Gastroesophageal sphincter (tissue), 4 donors: ENCODE results near the gene DSEL. TPM values are rescaled to one million over a fixed set of nuclear protein-coding genes. Genes with fewer than 3 reads are reported as not detected.

ENCODE experiments used
- ATAC-seq: fragments of 150-250 bp; one replicate; pipeline ENCODE4 v1.9.1; 2016; ENCODE audit warnings: mild to moderate bottlenecking, moderate library complexity
- H3K27ac ChIP-seq, 4 donors: fragments of 200-600 bp; sonication (generic) in 3 of 4; 1 replicate in 3 of 4; 2 replicates in 1 of 4; pipeline ENCODE4 v1.5.1; 2016 to 2019
- H3K27me3 ChIP-seq: fragments of 200-600 bp; sonication (generic); one replicate; pipeline ENCODE4 v1.5.1; 2019
- H3K36me3 ChIP-seq, 2 donors: fragments of 200-600 bp; sonication (generic); one replicate each; pipeline ENCODE4 v1.5.1; 2019; ENCODE audit warnings: control low read depth in 1 of 2
- H3K4me1 ChIP-seq, 3 donors: fragments of 200-600 bp; sonication (generic); 1 replicate in 2 of 3; 2 replicates in 1 of 3; pipeline ENCODE4 v1.5.1; 2016 to 2019; ENCODE audit warnings: control low read depth in 2 of 3
- H3K4me3 ChIP-seq, 2 donors: fragments of 200-600 bp; sonication (generic); one replicate each; pipeline ENCODE4 v1.5.1; 2019; ENCODE audit warnings: mild to moderate bottlenecking in 1 of 2, moderate library complexity in 1 of 2
- H3K9me3 ChIP-seq, 3 donors: fragments of 200-600 bp; sonication (generic); one replicate each; pipeline ENCODE4 v1.5.1; 2017 to 2019; ENCODE audit warnings: control low read depth in 2 of 3
- CTCF ChIP-seq, 4 experiments: fragments of 200-600 bp in 2 of 4; fragments of 450-650 bp in 2 of 4; sonication (generic) in 1 of 4; IDR thresholded peaks; one replicate each; pipeline ENCODE4 v1.5.1; 2017 to 2019; ENCODE audit warnings: antibody characterized with exemption in 4 of 4, mild to moderate bottlenecking in 2 of 4, moderate library complexity in 2 of 4
- EP300 ChIP-seq: sonication (generic); formaldehyde crosslinking; IDR thresholded peaks from one replicate; pipeline ENCODE4 v1.6.1; 2017; ENCODE audit warnings: antibody characterized with exemption, mild to moderate bottlenecking
- POLR2A ChIP-seq, 2 donors: fragments of 450-650 bp; IDR thresholded peaks; one replicate each; pipeline ENCODE4 v1.6.1; 2017; ENCODE audit warnings: antibody characterized with exemption in 2 of 2, mild to moderate bottlenecking in 2 of 2, moderate library complexity in 1 of 2
- POLR2AphosphoS5 ChIP-seq: sonication (generic); formaldehyde crosslinking; IDR thresholded peaks from one replicate; pipeline ENCODE4 v1.6.1; 2017; ENCODE audit warnings: antibody characterized with exemption
- WGBS, 2 donors: methylation state at CpG; one replicate each; pipeline ENCODE4 v1.1.5; 2018; ENCODE audit warnings: low coverage in 1 of 2; 5-methylcytosine and 5-hydroxymethylcytosine counted together
- total RNA-seq, 4 donors: library from RNA; depleted of rRNA; stranded (reverse); fragments of >200 nt; gene quantifications; one replicate each; pipeline ENCODE4 v1.1.0, GENCODE V29; 2016

Gene DSEL
- total RNA-seq, 4 donors from 2014 or later = 8.9 to 10.9 (median 9.7) TPM

GRCh38 chr18:67514465-67514864 is 2.1 kb downstream of the DSEL start:
- ATAC-seq = no peak

GRCh38 chr18:67513280-67513679 is 3.2 kb downstream of the DSEL start:
- no peak overlapping the region for H3K4me3 ChIP-seq

More at GRCh38 chr18:67514465-67514864, 2.1 kb downstream of the DSEL start:
- peaks cover 0 to 24% (median 9%) of the 10 kb centered on the region in 3 donors for H3K4me1 ChIP-seq
- no peaks in the 10 kb centered on the region for H3K9me3 ChIP-seq
- TF ChIP-seq POLR2A (IDR thresholded peaks at IDR 0.05) (no peak), CTCF (IDR thresholded peaks at IDR 0.05) (no peak), POLR2AphosphoS5 (no peak), EP300 (no peak)
- peaks cover 0 to 5% of the 10 kb centered on the region in 2 donors for H3K36me3 ChIP-seq
- no peaks in the 10 kb centered on the region for H3K27me3 ChIP-seq
- no peak overlapping the region for H3K4me3 ChIP-seq
- H3K27ac ChIP-seq = no peak overlapping the region
- WGBS, 2 donors = 71 to 72% methylated on average over 3 of the region's 3 CpGs

GRCh38 chr18:67511840-67512239 is 4.7 kb downstream of the DSEL start:
- peaks cover 0 to 5% of the 10 kb centered on the region in 2 donors for H3K36me3 ChIP-seq
- TF ChIP-seq POLR2AphosphoS5 (no peak), EP300 (no peak), CTCF (IDR thresholded peaks at IDR 0.05) (no peak), POLR2A (IDR thresholded peaks at IDR 0.05) (no peak)
- no peak overlapping the region for H3K27ac ChIP-seq
- H3K4me3 ChIP-seq = no peak overlapping the region
- H3K4me1 ChIP-seq = peaks cover 0 to 6% (median 0%) of the 10 kb centered on the region in 3 donors
- no peaks in the 10 kb centered on the region for H3K9me3 ChIP-seq
- no peak for ATAC-seq
- H3K27me3 ChIP-seq = no peaks in the 10 kb centered on the region
- WGBS, 2 donors = 95 to 100% methylated on average over 3 to 6 of the region's 6 CpGs

More at GRCh38 chr18:67513280-67513679, 3.2 kb downstream of the DSEL start:
- TF ChIP-seq POLR2AphosphoS5 (no peak), CTCF (IDR thresholded peaks at IDR 0.05) (no peak), POLR2A (IDR thresholded peaks at IDR 0.05) (no peak), EP300 (no peak)
- ATAC-seq = no peak
- H3K27me3 ChIP-seq = no peaks in the 10 kb centered on the region
- no peaks in the 10 kb centered on the region for H3K9me3 ChIP-seq
- H3K27ac ChIP-seq = no peak overlapping the region
- H3K4me1 ChIP-seq = peaks cover 0 to 18% (median 9%) of the 10 kb centered on the region in 3 donors
- peaks cover 0 to 5% of the 10 kb centered on the region in 2 donors for H3K36me3 ChIP-seq
- WGBS, 2 donors = 90 to 93% methylated on average over 2 to 3 of the region's 3 CpGs

GRCh38 chr18:67510831-67511230 is 5.7 kb downstream of the DSEL start:
- peaks cover 0 to 6% (median 0%) of the 10 kb centered on the region in 3 donors for H3K4me1 ChIP-seq
- no peak overlapping the region for H3K27ac ChIP-seq
- H3K36me3 ChIP-seq = peaks cover 0 to 5% of the 10 kb centered on the region in 2 donors
- no peaks in the 10 kb centered on the region for H3K9me3 ChIP-seq
- H3K27me3 ChIP-seq = no peaks in the 10 kb centered on the region
- H3K4me3 ChIP-seq = no peak overlapping the region
- WGBS, 2 donors = 54 to 56% methylated on average over 3 of the region's 3 CpGs
- ATAC-seq = no peak
- TF ChIP-seq POLR2AphosphoS5 (no peak), EP300 (no peak), POLR2A (IDR thresholded peaks at IDR 0.05) (no peak), CTCF (IDR thresholded peaks at IDR 0.05) (no peak)

- Histone ChIP-seq H3K27ac (no peak overlapping the region), H3K27me3 (no peaks in the 10 kb centered on the region), H3K9me3 (no peaks in the 10 kb centered on the region), H3K4me1 (no peaks in the 10 kb centered on the region), H3K4me3 (no peak overlapping the region), H3K36me3 (peaks cover 0 to 5% of the 10 kb centered on the region in 2 donors)
- no peak for TF ChIP-seq POLR2A (IDR thresholded peaks at IDR 0.05)
- no peak for TF ChIP-seq EP300
- no peak for TF ChIP-seq POLR2AphosphoS5
- no peak for TF ChIP-seq CTCF (IDR thresholded peaks at IDR 0.05)
- ATAC-seq = no peak
- 46 to 72% methylated on average over 6 of the region's 6 CpGs for WGBS, 2 donors
Observed at GRCh38 chr18:67509741-67510391, 6.7 kb downstream of the DSEL start.
